Measurements from ENCODE around the gene FHOD3. TPM values are rescaled to one million over a fixed set of nuclear protein-coding genes. Genes with fewer than 3 reads are reported as not detected.

The FHOD3 gene
- total RNA-seq, 1 donor from 2014 or later: 346 TPM

GRCh38 chr18:36412778-36413177 lies 115.3 kb downstream of the FHOD3 start:
- Histone ChIP-seq H3K4me1 (peaks cover 56% of the 10 kb centered on the region), H3K9me3 (replicated peaks) (no peaks in the 10 kb centered on the region), H3K4me3 (no peak overlapping the region), H3K27me3 (ENCODE audit: low read depth) (no peaks in the 10 kb centered on the region), H3K27ac (replicated peaks) (peak overlapping the region; percentile 21), H3K36me3 (no peaks in the 10 kb centered on the region)
- intact Hi-C loops (cut with micrococcal nuclease): no loop called here
- DNase-seq: no peak
- TF ChIP-seq CTCF (IDR thresholded peaks at IDR 0.05; ENCODE audit: borderline replicate concordance): peak; percentile 36

- H3K27ac ChIP-seq (replicated peaks): peak overlapping the region; percentile 54
- no peaks in the 10 kb centered on the region for H3K27me3 ChIP-seq (ENCODE audit: low read depth)
- no peaks in the 10 kb centered on the region for H3K9me3 ChIP-seq (replicated peaks)
- H3K36me3 ChIP-seq: no peaks in the 10 kb centered on the region
- H3K4me1 ChIP-seq: peaks cover 56% of the 10 kb centered on the region
- TF ChIP-seq CTCF (IDR thresholded peaks at IDR 0.05; ENCODE audit: borderline replicate concordance): no peak
- intact Hi-C loops (cut with micrococcal nuclease): no loop called here
- no peak for DNase-seq
- H3K4me3 ChIP-seq: no peak overlapping the region
Observed at GRCh38 chr18:36415171-36415570, 117.7 kb downstream of the FHOD3 start.

GRCh38 chr18:36415625-36416024 lies 118.1 kb downstream of the FHOD3 start:
- peak overlapping the region; percentile 54 for H3K27ac ChIP-seq (replicated peaks)
- TF ChIP-seq CTCF (IDR thresholded peaks at IDR 0.05; ENCODE audit: borderline replicate concordance): no peak
- peaks cover 61% of the 10 kb centered on the region for H3K4me1 ChIP-seq
- no peaks in the 10 kb centered on the region for H3K27me3 ChIP-seq (ENCODE audit: low read depth)
- intact Hi-C loops (cut with micrococcal nuclease): no loop called here
- no peak for DNase-seq
- H3K4me3 ChIP-seq: no peak overlapping the region
- no peaks in the 10 kb centered on the region for H3K9me3 ChIP-seq (replicated peaks)
- no peaks in the 10 kb centered on the region for H3K36me3 ChIP-seq

- TF ChIP-seq CTCF (IDR thresholded peaks at IDR 0.05; ENCODE audit: borderline replicate concordance): no peak
- no peaks in the 10 kb centered on the region for H3K36me3 ChIP-seq
- H3K9me3 ChIP-seq (replicated peaks): no peaks in the 10 kb centered on the region
- no peak overlapping the region for H3K4me3 ChIP-seq
- intact Hi-C loops (cut with micrococcal nuclease): no loop called here
- H3K27ac ChIP-seq (replicated peaks): peak overlapping the region; percentile 87
- peaks cover 87% of the 10 kb centered on the region for H3K4me1 ChIP-seq
- no peak for DNase-seq
- no peaks in the 10 kb centered on the region for H3K27me3 ChIP-seq (ENCODE audit: low read depth)
Observed at GRCh38 chr18:36419188-36419899, 121.8 kb downstream of the FHOD3 start.

- H3K4me1 ChIP-seq: peaks cover 94% of the 10 kb centered on the region
- no peaks in the 10 kb centered on the region for H3K36me3 ChIP-seq
- no peaks in the 10 kb centered on the region for H3K27me3 ChIP-seq (ENCODE audit: low read depth)
- no peak overlapping the region for H3K4me3 ChIP-seq
- intact Hi-C loops (cut with micrococcal nuclease): no loop called here
- TF ChIP-seq CTCF (IDR thresholded peaks at IDR 0.05; ENCODE audit: borderline replicate concordance): no peak
- no peaks in the 10 kb centered on the region for H3K9me3 ChIP-seq (replicated peaks)
- DNase-seq: no peak
- H3K27ac ChIP-seq (replicated peaks): peak overlapping the region; percentile 87
Observed at GRCh38 chr18:36419900-36420531, 122.5 kb downstream of the FHOD3 start.

Data from left ventricle myocardium inferior (tissue), 1 donor.